22Rv1 (cell line): ENCODE measurements around the gene DENND6A.

Source experiments
- ZFX ChIP-seq: fragments of 450-650 bp; IDR thresholded peaks from 2 replicates; pipeline ENCODE4 v1.6.1; 2017; ENCODE audit warnings: antibody characterized with exemption, borderline replicate concordance
- TF ChIP-seq, protein P1 (sequence below): fragments of 450-650 bp; IDR thresholded peaks from 2 replicates; pipeline ENCODE4 v1.5.1; 2017; ENCODE audit warnings: mild to moderate bottlenecking

DNA sequence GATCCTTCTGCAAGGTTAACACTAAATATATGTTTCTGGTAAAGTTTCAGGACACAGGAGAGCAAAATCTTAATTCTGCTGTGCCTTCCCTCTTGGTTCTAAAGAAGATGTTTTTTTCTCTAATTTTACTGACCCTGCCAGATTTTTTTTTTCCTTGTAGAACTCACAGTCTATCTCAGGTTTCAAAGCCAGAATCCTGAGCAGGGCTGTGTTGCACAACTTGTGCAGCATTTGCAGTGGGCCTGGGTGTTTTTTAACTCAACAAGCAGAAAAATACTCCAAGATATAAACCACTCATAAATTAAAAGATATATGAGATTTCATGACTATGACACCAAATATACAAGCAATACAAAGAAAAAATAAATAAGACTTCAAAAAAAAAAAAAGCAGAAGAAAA, 55.5 kb downstream of the DENND6A start:
- TF ChIP-seq, protein P1, sequence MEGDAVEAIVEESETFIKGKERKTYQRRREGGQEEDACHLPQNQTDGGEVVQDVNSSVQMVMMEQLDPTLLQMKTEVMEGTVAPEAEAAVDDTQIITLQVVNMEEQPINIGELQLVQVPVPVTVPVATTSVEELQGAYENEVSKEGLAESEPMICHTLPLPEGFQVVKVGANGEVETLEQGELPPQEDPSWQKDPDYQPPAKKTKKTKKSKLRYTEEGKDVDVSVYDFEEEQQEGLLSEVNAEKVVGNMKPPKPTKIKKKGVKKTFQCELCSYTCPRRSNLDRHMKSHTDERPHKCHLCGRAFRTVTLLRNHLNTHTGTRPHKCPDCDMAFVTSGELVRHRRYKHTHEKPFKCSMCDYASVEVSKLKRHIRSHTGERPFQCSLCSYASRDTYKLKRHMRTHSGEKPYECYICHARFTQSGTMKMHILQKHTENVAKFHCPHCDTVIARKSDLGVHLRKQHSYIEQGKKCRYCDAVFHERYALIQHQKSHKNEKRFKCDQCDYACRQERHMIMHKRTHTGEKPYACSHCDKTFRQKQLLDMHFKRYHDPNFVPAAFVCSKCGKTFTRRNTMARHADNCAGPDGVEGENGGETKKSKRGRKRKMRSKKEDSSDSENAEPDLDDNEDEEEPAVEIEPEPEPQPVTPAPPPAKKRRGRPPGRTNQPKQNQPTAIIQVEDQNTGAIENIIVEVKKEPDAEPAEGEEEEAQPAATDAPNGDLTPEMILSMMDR: no peak
- no peak for TF ChIP-seq ZFX
